ENCODE data around the gene MDP1.
A peak's percentile ranks its signal among the peaks of the same experiment; 100 is the strongest.

MDP1 gene

GRCh38 chr14:24215495-24216344, at the start of gene MDP1:
Gene MDP1 (minus strand): TSS chr14:24216066. CDS start chr14:24215955, 111 bp downstream.
- in situ Hi-C loops (cut with MboI; ENCODE audit: low pct_unique_long_range_greater_than_20kb, low sequenced_read_pairs, unreplicated experiment): no loop called here
- TF ChIP-seq, protein P1, sequence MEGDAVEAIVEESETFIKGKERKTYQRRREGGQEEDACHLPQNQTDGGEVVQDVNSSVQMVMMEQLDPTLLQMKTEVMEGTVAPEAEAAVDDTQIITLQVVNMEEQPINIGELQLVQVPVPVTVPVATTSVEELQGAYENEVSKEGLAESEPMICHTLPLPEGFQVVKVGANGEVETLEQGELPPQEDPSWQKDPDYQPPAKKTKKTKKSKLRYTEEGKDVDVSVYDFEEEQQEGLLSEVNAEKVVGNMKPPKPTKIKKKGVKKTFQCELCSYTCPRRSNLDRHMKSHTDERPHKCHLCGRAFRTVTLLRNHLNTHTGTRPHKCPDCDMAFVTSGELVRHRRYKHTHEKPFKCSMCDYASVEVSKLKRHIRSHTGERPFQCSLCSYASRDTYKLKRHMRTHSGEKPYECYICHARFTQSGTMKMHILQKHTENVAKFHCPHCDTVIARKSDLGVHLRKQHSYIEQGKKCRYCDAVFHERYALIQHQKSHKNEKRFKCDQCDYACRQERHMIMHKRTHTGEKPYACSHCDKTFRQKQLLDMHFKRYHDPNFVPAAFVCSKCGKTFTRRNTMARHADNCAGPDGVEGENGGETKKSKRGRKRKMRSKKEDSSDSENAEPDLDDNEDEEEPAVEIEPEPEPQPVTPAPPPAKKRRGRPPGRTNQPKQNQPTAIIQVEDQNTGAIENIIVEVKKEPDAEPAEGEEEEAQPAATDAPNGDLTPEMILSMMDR (IDR thresholded peaks at IDR 0.05; ENCODE audit: extremely low read depth, insufficient read depth, missing control alignments): peak; percentile 92
- DNase-seq (ENCODE audit: low spot score): peak; percentile 88

- no peak for DNase-seq (ENCODE audit: low spot score)
- in situ Hi-C loops (cut with MboI; ENCODE audit: low pct_unique_long_range_greater_than_20kb, low sequenced_read_pairs, unreplicated experiment): no loop called here
- TF ChIP-seq, protein P1 (IDR thresholded peaks at IDR 0.05; ENCODE audit: extremely low read depth, insufficient read depth, missing control alignments): no peak
Observed at GRCh38 chr14:24264298-24264697, 48.4 kb upstream of the MDP1 start.

GRCh38 chr14:24263848-24264247, 48.0 kb upstream of the MDP1 start:
- no peak for DNase-seq (ENCODE audit: low spot score)
- TF ChIP-seq, protein P1 (IDR thresholded peaks at IDR 0.05; ENCODE audit: extremely low read depth, insufficient read depth, missing control alignments): no peak
- in situ Hi-C loops (cut with MboI; ENCODE audit: low pct_unique_long_range_greater_than_20kb, low sequenced_read_pairs, unreplicated experiment): no loop called here

GRCh38 chr14:24262821-24263733, 47.2 kb upstream of the MDP1 start, which contains the start of gene TGM1:
Gene TGM1 (minus strand): TSS chr14:24263177. CDS start chr14:24262352, 825 bp downstream.
- in situ Hi-C loops (cut with MboI; ENCODE audit: low pct_unique_long_range_greater_than_20kb, low sequenced_read_pairs, unreplicated experiment): no loop called here
- no peak for DNase-seq (ENCODE audit: low spot score)
- TF ChIP-seq, protein P1 (IDR thresholded peaks at IDR 0.05; ENCODE audit: extremely low read depth, insufficient read depth, missing control alignments): no peak

DNA sequence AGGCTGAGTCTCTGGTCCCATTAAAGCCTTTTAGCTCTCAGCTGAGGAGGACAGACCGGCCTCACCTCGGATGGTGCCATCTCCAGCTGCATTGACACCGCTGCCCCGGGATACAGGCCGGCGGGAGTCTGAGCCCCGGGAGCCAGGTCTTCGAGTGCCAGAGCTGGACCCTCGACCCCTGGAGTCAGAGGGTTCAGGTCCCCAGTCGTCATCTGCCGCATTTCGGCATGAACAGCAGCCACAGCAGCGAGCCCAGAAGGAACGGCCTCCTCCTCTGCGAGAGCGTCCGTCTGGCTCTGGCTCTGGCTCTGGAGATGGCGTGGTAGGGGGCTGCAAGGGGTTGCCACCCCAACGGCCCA, 46.1 kb upstream of the MDP1 start:
- in situ Hi-C loops (cut with MboI; ENCODE audit: low pct_unique_long_range_greater_than_20kb, low sequenced_read_pairs, unreplicated experiment): no loop called here
- no peak for DNase-seq (ENCODE audit: low spot score)
- TF ChIP-seq, protein P1 (IDR thresholded peaks at IDR 0.05; ENCODE audit: extremely low read depth, insufficient read depth, missing control alignments): no peak

- DNase-seq (ENCODE audit: low spot score): no peak
- in situ Hi-C loops (cut with MboI; ENCODE audit: low pct_unique_long_range_greater_than_20kb, low sequenced_read_pairs, unreplicated experiment): no loop called here
- TF ChIP-seq, protein P1 (IDR thresholded peaks at IDR 0.05; ENCODE audit: extremely low read depth, insufficient read depth, missing control alignments): no peak
Observed at GRCh38 chr14:24261256-24261968, 45.5 kb upstream of the MDP1 start.
